NCI-H2196 (cell line): ENCODE results near the gene UNC119.

Experiments used
- DNase-seq: peaks from one replicate; lab custom pipeline; 2025; ENCODE audit not compliant: unreplicated experiment; lab: John Stamatoyannopoulos, UW

UNC119 gene

GRCh38 chr17:28545141-28545503 lies 7.3 kb downstream of the UNC119 start:
- DNase-seq = no peak

GRCh38 chr17:28544402-28545140 lies 7.9 kb downstream of the UNC119 start:
- no peak for DNase-seq

- no peak for DNase-seq
Measured at GRCh38 chr17:28541439-28541838, 11.0 kb downstream of the UNC119 start.

- peak; percentile 1 for DNase-seq
Measured at GRCh38 chr17:28540231-28540630, 12.2 kb downstream of the UNC119 start.

GRCh38 chr17:28538296-28538895 lies 14.0 kb downstream of the UNC119 start:
- no peak for DNase-seq

- no peak for DNase-seq
Measured at GRCh38 chr17:28537219-28537610, 15.2 kb downstream of the UNC119 start.

GRCh38 chr17:28536532-28537218 lies 15.7 kb downstream of the UNC119 start:
- no peak for DNase-seq

GRCh38 chr17:28534740-28535375 lies 17.6 kb downstream of the UNC119 start:
- no peak for DNase-seq

GRCh38 chr17:28533091-28533807 lies 19.2 kb downstream of the UNC119 start:
- DNase-seq = no peak

GRCh38 chr17:28532050-28532960 lies 20.1 kb downstream of the UNC119 start:
- no peak for DNase-seq

GRCh38 chr17:28530926-28531325 lies 21.5 kb downstream of the UNC119 start:
- no peak for DNase-seq

GRCh38 chr17:28530250-28530649 lies 22.2 kb downstream of the UNC119 start:
- DNase-seq = no peak

- no peak for DNase-seq
Measured at GRCh38 chr17:28529013-28529400, 23.4 kb downstream of the UNC119 start.

- DNase-seq = no peak
Measured at GRCh38 chr17:28528327-28529012, 24.0 kb downstream of the UNC119 start.

GRCh38 chr17:28527859-28528258 lies 24.6 kb downstream of the UNC119 start:
- DNase-seq = no peak

- DNase-seq = no peak
Measured at GRCh38 chr17:28527181-28527681, 25.2 kb downstream of the UNC119 start.

GRCh38 chr17:28526381-28526780 lies 26.0 kb downstream of the UNC119 start:
- no peak for DNase-seq

GRCh38 chr17:28524476-28525424 lies 27.7 kb downstream of the UNC119 start:
- no peak for DNase-seq
